DMS153 treated with DMSO at 0.1 percent for 48 hours (cell line): ENCODE results near the gene CD47.

Source experiments
- DNase-seq: peaks from one replicate; lab custom pipeline; 2025; ENCODE audit not compliant: unreplicated experiment; lab: John Stamatoyannopoulos, UW

The CD47 gene

GRCh38 chr3:108092501-108092900 lies 1.7 kb upstream of the CD47 start:
- no peak for DNase-seq

- no peak for DNase-seq
These were observed 843 bp upstream of the CD47 start for GRCh38 chr3:108091498-108092250.

- DNase-seq: peak; percentile 45
These were observed 656 bp downstream of the CD47 start for GRCh38 chr3:108090049-108090700.

GRCh38 chr3:108089579-108089978 lies 1.3 kb downstream of the CD47 start:
- DNase-seq: no peak

- DNase-seq: no peak
These were observed 2.1 kb downstream of the CD47 start for GRCh38 chr3:108088697-108089096.

GRCh38 chr3:108088146-108088545 lies 2.7 kb downstream of the CD47 start:
- DNase-seq: no peak

- no peak for DNase-seq
These were observed 4.2 kb downstream of the CD47 start for GRCh38 chr3:108086653-108087052.

GRCh38 chr3:108085810-108086350 lies 5.0 kb downstream of the CD47 start:
- no peak for DNase-seq

GRCh38 chr3:108085370-108085769 lies 5.5 kb downstream of the CD47 start:
- no peak for DNase-seq

GRCh38 chr3:108079877-108080276 lies 11.0 kb downstream of the CD47 start:
- DNase-seq: no peak

- DNase-seq: no peak
These were observed 11.8 kb downstream of the CD47 start for GRCh38 chr3:108079043-108079442.

GRCh38 chr3:108076564-108076963 lies 14.3 kb downstream of the CD47 start:
- no peak for DNase-seq

GRCh38 chr3:108073764-108074431 lies 16.9 kb downstream of the CD47 start:
- DNase-seq: no peak

GRCh38 chr3:108071368-108071767 lies 19.5 kb downstream of the CD47 start:
- no peak for DNase-seq

- no peak for DNase-seq
These were observed 20.5 kb downstream of the CD47 start for GRCh38 chr3:108070356-108070755.

- no peak for DNase-seq
These were observed 23.1 kb downstream of the CD47 start for GRCh38 chr3:108067768-108068167.

GRCh38 chr3:108065096-108065495 lies 25.7 kb downstream of the CD47 start:
- DNase-seq: no peak

GRCh38 chr3:108064293-108064887 lies 26.4 kb downstream of the CD47 start:
- DNase-seq: no peak

- no peak for DNase-seq
These were observed 28.8 kb downstream of the CD47 start for GRCh38 chr3:108062051-108062450.

GRCh38 chr3:108060331-108060730 lies 30.5 kb downstream of the CD47 start:
- DNase-seq: no peak

- no peak for DNase-seq
These were observed 34.9 kb downstream of the CD47 start for GRCh38 chr3:108055931-108056330.
